ENCODE results near the gene NINJ2.

Gene NINJ2

DNA sequence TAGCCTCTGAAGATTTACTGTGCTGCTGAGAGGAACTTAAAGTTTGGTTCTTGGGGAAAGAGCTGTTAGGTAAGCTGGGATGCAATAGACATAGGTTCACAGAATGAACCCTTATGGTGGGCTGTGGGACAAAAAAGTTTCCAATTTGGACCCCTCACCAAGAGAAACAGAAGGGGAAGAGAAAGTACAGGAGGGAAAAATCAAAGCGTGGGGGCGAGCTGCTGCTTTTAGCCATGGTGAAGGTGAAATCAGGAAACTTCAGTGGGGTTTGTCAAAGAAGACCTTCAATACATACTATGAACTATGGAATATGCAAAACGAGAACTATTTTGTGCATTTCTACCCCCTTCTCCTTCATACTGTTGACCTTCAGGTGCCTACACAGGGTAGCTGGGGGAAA, 10.6 kb upstream of the NINJ2 start:
- DNase-seq (ENCODE audit: low read depth) = no peak
- H3K4me3 ChIP-seq (ENCODE audit: low read depth, low read length) = peak overlapping the region; percentile 39
- TF ChIP-seq, protein P1, sequence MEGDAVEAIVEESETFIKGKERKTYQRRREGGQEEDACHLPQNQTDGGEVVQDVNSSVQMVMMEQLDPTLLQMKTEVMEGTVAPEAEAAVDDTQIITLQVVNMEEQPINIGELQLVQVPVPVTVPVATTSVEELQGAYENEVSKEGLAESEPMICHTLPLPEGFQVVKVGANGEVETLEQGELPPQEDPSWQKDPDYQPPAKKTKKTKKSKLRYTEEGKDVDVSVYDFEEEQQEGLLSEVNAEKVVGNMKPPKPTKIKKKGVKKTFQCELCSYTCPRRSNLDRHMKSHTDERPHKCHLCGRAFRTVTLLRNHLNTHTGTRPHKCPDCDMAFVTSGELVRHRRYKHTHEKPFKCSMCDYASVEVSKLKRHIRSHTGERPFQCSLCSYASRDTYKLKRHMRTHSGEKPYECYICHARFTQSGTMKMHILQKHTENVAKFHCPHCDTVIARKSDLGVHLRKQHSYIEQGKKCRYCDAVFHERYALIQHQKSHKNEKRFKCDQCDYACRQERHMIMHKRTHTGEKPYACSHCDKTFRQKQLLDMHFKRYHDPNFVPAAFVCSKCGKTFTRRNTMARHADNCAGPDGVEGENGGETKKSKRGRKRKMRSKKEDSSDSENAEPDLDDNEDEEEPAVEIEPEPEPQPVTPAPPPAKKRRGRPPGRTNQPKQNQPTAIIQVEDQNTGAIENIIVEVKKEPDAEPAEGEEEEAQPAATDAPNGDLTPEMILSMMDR (IDR thresholded peaks at IDR 0.05; ENCODE audit: insufficient read depth, low read depth, low read length, missing control alignments) = no peak

DNA sequence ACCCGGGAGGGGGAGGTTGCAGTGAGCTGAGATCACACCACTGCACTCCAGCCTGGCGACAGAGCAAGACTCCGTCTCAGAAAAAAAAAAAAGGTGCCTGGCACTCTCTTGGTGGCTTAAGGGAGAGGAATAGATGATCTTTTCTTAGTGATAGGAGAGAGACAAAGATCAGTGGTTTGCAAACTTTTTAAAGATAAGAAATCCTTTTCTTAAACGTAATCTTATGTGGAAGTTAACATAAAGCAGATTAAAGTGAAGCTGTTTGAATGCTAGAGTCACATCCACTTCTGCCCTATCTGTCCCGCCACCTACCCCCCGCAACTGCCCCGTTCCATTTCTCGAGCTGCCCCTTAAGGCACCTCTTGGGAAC, 6.3 kb upstream of the NINJ2 start:
- no peak for DNase-seq (ENCODE audit: low read depth)
- TF ChIP-seq, protein P1 (IDR thresholded peaks at IDR 0.05; ENCODE audit: insufficient read depth, low read depth, low read length, missing control alignments) = no peak

DNA sequence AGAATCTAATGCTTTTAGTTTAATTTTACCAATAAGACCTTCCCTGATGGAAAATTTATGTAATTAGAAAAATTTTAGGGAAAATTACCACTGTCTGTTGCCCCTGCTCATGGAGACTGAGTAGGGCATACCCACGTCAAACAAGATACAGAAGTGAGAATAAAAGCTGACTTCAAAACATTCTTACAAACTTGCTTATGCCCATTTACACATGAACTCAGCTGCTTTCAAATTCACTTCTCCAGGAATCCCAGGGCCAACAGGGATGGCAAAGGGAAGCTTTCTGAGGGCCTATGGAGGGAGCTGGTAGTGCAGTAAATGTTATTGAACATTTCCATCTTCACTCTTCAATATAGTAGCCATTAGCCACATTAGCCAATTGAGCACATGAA, 4.8 kb upstream of the NINJ2 start:
- DNase-seq (ENCODE audit: low read depth) = peak; percentile 22
- peak overlapping the region; percentile 51 for H3K4me3 ChIP-seq (ENCODE audit: low read depth, low read length)
- TF ChIP-seq, protein P1 (IDR thresholded peaks at IDR 0.05; ENCODE audit: insufficient read depth, low read depth, low read length, missing control alignments) = no peak

More for the DNA sequence above, 6.3 kb upstream of the NINJ2 start:
- H3K4me3 ChIP-seq (ENCODE audit: low read depth, low read length) = no peak overlapping the region

DNA sequence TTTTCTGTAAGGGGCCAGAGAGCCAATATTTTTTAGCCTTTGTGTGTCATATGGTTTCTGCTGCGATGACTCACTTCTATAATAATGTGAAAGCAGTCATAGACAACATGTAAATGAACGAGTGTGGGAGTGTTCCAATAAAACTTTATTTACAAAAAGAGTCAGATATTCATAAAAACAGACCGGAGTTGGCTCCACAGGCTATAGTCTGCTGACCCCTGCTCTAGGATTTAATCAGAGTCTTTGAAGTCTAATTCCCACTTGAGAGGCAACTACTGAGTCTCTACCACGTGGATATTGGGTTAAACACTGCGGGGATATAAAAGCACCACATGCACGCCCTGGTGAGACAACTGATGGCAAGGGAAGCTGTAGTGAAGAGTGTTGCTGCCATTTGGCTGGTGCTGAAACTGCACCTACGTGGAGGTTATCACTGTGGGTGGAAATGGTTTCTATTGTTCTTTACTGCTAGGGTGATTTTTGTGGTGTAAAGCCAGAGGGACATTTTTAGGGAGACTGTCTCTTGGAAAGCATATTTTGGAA, 3.6 kb upstream of the NINJ2 start:
- TF ChIP-seq, protein P1 (IDR thresholded peaks at IDR 0.05; ENCODE audit: insufficient read depth, low read depth, low read length, missing control alignments) = no peak
- DNase-seq (ENCODE audit: low read depth) = peak; percentile 87
- H3K4me3 ChIP-seq (ENCODE audit: low read depth, low read length) = peak overlapping the region; percentile 51

DNA sequence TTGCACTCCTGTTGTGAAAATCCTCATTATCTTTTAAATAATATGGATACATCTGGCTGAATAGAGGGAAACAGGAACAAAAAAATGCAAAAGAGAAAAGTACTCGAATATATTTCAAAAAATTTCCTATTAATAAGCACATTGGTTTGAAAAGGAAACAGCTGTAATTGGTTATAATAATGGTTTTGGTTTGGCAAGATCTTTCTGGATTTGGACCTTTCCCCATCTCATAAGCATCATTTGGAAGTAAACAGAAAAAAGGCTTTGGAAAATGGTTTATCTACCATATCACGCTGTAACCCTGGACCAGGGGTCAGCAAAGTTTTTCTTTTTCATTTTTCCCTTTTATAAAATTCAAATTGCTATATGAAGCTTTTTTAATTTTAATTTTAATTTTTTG, 2.8 kb upstream of the NINJ2 start:
- no peak for DNase-seq (ENCODE audit: low read depth)
- H3K4me3 ChIP-seq (ENCODE audit: low read depth, low read length) = peak overlapping the region; percentile 51
- TF ChIP-seq, protein P1 (IDR thresholded peaks at IDR 0.05; ENCODE audit: insufficient read depth, low read depth, low read length, missing control alignments) = no peak

DNA sequence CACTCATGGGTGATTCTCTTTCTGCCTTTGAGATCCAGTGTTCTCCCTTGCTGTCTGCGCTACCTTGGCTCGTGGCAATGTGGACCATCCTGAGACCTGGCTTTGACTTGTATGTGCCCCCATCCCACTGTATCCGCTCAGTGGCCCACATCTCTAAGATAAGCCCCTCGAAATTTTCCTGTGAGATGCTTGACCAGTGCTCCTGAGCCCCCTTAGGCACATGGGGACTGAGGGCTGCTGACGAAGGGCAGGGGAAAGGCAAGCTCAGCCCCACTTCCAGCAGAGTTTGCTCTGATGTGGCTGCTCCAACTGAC, 1.5 kb upstream of the NINJ2 start:
- TF ChIP-seq, protein P1 (IDR thresholded peaks at IDR 0.05; ENCODE audit: insufficient read depth, low read depth, low read length, missing control alignments) = no peak
- H3K4me3 ChIP-seq (ENCODE audit: low read depth, low read length) = no peak overlapping the region
- no peak for DNase-seq (ENCODE audit: low read depth)

DNA sequence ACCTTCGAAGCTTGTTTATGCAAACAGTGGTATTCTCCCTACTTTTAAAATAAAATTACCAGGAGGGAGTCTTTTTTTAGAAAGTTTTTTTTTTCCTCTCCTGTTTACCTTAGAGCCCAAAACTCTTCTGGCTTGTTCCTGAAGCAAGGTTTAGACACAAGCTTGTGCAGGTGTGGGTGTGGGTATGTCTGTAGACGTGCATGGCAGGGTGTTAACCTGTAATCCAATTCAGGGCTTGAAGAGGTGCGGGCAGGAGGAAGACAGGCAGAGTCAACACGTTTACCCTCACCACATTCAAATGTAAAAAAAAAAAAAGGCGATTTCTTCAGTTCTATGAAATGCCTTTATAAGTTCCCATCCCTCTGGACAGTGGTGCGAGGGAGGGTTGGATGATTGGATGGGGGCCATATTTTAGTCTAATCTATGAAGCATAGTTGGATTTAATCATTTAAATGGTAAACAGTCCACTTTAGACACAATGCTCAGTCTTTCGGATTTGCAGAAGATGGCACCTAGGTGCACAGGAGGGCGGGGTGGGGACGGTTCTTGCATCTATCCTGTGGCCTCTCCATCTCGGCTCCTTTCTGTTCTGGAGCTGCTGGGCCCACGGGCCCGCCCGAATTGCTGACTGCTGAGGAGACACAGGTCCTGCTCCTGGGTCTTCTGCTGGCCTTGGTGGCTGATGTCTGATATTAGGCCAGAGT, 982 bp upstream of the NINJ2 start:
- H3K4me3 ChIP-seq (ENCODE audit: low read depth, low read length) = no peak overlapping the region
- TF ChIP-seq, protein P1 (IDR thresholded peaks at IDR 0.05; ENCODE audit: insufficient read depth, low read depth, low read length, missing control alignments) = no peak
- DNase-seq (ENCODE audit: low read depth) = no peak
